Non-pigmented ciliary epithelial cell (primary cell): Measurements from ENCODE around the gene GPAT2.
"Not testable (repeated sequence)": the region's sequence is repeated elsewhere in the genome, so short reads cannot be mapped to it uniquely, and the experiment has no call there.

Source experiments
- DNase-seq: peaks from one replicate; pipeline ENCODE4 v3.0.0-alpha.2; 2010; ENCODE audit warnings: low read depth

Gene GPAT2

DNA sequence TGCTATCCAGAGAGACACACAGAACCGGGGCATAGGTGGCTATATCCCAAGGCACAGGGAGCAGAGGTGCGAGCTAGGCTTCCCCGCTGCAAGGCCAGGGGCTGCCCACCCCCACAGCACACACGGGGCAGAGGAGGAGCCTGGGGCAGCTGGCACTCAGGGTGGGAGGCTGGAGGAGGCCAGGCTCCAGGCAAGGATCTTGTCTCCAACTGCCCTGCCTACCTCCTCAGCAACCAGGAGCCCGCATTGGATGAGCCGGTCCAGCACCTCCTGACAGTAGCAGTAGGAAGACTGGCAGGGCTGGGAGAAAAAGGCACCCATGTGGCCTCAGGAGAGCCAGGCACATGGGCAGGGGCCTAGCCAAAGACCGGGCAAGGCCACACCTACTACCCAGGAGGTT, 11.0 kb downstream of the GPAT2 start:
- not testable (repeated sequence) for DNase-seq

DNA sequence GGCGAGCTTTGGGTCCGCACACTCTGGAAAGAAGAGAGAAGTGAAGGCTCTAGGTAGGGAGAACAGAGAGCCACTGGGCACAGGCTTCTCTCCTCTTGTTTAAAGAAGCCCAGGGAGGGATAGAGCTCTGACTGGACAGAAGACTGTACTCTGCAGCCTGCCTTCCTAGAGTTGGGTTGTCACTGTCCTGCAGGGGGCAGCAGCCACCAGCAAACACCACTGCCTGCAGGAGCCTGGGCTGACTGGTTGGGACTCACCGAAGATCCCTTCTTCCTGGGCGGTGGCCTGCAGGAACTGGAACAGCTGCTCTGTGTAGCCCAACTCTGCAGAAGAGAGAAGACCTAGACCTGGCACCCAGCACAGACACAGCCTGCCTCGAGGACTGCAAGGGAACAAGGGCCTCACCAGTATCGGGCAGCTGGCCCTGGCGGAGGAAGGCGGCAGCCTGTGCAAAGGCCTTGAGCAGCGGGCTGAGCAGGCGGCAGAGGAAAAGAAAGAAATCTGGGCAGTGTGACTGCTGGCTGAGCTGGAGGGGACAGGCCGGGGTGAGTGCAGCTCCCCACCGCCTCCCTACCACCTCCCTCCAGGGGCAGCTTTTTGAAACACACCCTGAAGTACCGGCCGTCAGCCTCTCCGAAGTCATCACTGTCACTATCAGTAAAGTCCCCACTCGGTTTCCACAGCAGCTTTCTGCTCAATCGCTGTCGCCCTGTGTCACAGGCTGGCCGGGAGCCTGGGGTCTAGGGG, 11.8 kb downstream of the GPAT2 start:
- peak; percentile 34 for DNase-seq

DNA sequence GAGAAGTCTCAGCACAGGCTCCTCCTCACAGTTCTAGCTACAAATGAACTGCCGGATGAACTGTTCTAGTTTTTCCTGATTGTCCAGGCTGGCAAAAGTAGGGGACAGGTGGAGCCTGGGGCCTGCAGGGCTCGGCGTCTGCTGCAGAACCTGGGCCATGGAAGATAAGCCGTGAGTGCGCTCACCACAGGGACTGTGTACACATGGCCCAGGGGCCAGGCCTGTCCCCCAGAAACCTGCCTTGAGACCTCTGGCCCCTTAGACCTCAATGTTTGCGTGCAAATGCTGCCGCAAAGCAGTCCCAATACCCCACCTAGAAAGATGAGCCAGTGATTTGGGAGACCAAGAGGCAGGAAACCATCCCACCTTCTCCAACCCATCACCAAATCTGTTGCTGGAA, 12.6 kb downstream of the GPAT2 start:
- not testable (repeated sequence) for DNase-seq

DNA sequence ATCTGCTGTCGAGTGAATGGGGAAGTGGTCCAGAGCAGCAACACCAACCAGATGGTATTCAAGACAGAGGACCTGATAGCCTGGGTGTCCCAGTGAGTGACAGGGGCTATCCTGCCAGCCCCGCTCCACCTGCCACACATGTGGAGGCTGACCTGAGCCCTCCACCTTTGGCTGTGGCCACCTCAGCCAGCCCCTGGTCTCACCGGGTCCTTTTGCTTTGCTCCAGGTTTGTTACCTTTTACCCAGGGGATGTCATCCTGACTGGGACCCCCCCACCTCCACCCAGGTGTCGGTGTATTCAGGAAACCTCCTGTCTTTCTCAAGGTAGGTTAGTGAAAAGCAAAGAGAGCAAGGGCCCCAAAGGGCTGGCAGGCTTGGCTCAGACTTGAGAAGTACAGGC, 13.6 kb downstream of the GPAT2 start:
- DNase-seq, result not testable (repeated sequence)

DNA sequence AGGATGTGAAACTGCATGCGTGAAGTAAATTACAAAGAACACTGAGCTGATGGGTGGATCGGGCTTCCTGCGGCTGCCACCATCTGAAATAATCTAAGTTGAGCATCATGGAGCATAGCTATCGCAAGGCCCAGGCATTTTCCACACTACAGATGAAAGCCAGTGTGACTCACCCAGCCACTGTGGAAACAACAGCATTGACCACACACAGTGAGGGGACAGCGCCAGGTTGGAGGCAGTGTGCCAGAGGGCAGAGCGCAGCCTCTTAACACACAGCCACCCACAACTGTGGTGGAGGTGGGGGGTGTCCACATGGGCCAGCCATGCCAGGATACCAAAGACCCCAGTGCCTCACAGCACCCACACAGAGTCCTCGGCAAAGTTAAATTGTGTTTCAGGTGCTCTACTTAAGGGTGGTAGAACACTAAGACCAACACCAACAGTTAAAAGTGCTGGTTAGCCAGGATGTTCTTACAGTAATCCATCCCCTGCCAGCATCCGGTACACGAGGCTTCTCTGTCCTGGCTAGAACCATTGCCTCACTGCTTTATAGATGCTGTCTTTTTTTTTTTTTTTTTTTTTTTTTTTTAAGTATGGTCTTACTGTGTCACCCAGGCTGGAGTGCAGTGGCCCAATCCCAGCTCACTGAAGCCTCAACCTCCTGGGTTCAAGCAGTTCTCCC, 14.7 kb downstream of the GPAT2 start:
- DNase-seq, result not testable (repeated sequence)

DNA sequence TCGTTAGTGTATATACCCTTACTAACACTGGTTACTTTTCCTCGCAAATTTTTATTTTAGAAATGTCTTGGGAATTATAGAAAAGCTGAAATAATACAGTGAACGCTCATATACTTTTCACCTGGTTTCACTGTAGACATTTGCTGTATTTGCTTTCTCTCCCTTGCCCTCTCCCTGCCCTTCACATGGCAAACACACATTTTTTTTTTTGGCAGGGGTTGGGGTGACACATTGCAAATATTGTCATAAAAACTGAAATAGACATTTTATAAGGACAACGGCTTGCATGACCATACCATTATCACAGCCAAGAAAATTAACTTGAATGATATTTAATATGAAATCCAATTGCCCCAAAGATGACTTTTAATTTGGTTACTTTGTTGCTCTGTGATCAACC, 18.4 kb downstream of the GPAT2 start:
- not testable (repeated sequence) for DNase-seq

DNA sequence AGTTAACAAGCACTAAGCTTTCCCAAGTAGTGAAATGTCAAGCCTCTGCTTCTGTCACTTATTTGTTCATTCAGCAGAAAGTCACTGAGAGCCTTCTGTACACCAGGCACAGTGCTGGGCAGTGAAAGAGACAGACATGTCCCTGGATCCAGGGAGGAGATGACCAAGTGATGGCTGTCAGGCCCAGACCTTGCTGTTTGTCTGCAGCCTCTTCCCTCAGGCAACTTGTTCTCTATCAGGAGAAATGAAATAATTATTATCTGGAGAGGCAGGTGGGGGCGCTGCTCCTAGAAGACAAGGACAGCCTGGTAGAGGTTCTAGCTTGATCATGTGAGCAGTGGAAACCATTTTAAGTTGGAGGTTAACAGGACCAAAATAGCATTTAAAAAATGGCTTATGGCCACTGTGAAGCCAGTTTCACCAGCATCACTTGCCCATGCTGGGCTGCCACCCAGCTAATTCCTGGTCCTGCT, 21.9 kb downstream of the GPAT2 start:
- DNase-seq, result not testable (repeated sequence)

DNA sequence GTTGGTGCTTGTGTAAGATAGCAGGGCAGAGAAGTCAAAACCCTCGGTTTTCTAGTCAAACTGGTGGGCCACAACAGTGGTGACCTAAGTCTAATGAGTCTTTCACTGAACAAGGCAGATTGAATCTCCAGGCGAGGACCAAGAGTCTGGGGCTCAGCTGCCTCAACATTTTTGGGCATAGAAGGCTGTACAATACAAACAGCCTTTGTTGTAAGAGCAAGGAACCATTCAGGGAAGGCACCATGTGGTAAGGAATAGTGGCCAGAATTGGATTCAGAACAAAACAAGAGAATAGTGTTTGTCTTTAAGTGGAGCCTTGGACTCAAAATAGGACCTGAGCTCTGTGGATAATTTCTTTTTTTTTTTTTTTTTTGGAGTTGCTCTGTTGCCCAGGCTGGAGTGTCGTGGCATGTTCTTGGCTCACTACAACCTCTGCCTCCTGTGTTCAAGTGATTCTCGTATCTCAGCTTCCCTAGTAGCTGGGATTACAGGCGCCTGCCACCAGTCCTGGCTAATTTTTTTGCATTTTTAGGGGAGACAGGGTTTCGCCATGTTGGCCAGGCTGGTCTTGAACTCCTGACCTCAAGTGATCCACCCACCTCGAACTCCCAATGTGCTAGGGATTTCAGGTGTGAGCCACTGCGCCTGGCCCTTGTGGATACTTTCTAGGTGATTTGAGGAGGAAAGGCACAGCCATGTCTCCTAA, 22.5 kb downstream of the GPAT2 start:
- not testable (repeated sequence) for DNase-seq

DNA sequence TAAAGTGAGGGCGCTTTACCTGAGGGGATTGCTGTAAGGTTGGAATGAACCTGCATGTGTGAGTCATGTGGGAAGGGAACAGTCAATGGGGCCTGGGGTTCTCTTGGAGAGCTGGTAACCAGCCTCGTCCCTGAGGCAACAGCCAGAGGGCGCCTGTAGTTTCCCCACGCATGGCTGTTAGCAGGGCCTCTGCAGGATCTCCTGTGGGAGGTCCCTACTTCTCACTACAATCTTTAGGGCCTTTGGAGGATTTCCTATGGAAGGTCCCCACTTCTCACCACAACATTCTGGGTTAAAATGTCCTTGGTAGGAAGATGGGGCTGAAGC, 23.6 kb downstream of the GPAT2 start:
- DNase-seq, result not testable (repeated sequence)

DNA sequence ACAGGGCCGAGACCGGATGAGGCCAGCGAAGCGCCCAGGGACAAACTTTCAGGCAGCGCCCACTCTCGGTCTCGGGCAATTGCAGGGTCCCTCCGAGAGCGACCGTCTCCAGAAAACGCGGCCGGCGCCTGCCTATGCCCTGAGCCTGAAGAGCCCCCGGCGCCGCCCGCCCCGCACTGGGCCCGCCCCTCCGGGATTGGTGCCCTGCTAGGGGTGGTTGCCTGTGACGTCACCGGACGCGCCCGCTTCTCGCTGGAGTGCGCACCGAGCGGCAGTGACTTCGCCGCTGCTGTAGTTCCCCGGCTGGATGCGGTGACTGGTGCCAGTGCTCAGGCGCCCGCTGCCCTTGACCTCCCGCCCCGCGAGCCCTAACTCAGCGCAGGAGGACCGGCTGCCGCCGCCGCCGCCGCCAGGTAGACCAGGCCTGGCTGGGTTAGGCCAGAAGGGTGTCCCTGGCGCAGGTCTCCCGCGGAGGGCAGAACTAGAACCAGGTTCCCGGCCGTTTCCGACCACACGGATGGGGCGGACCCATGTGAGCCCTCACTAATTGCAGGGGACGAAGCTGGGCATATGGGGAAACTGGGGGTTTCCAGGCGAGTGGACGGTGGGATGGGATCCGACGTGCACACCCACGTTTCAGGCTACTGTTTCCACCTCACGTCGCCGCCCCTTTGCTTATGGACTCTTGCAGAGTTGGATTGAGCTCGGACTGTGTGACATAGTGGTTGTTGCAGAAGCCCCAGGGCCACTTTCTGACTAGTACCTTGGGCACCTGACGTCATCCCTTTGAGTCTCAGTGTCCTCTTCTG, 24.2 kb downstream of the GPAT2 start:
- DNase-seq, result not testable (repeated sequence)

DNA sequence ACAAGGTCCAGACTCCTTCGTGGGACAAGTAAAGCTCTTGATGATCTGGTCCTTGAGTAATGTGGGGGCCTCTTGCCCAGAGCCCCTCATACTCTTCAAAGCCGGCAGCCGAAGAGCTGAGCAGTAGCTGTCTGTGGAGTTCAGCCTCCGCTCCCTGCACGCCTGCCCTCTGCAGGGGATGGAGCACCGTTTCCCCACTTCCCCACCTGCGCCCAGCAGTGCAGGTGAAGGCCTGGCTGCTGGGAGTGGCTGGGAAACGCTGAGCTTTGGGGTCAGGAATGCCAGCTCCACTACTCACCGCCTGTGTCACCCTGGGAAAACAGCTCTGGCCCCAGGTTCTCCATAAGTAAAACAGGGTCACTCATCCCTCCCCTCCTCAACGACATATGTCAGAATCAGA, 24.9 kb downstream of the GPAT2 start:
- not testable (repeated sequence) for DNase-seq

DNA sequence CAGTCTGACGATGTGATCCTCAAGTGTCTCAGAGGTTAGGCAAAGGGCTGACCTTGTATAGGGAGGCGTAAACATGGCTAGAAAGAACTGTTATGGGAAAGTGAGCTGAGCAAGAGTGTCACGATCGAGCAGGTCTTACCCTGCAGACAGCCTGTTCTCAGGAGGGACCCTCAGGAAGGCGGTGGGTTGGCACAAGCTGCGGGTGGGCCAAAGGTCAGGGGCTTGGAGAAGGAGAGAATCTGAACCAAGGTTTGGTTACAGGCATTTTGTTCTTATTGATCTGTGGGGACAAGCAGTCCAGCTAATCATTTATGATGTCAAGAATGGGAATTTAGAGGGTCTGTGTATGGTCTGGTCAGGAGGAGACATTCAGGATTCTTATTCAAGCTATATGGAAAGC, 26.7 kb downstream of the GPAT2 start:
- not testable (repeated sequence) for DNase-seq

DNA sequence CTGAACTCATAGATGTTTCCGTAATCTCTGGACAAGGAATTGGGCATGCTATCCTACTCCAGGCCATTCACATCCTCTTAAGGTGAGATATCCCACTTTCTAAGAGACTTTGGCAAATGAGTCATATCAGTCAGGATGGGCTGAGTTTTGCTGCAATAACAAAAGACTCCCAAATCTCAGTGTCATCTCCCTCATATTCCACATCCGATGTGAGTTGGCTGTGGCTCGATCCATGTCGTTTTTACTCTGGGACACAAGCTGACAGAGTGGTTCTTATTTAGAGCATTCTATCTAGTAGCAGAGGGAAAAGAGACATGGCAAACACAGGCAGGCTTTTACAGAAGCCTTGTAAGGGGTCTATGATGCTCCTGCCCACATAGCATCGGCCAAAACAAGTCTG, 28.5 kb downstream of the GPAT2 start:
- not testable (repeated sequence) for DNase-seq

DNA sequence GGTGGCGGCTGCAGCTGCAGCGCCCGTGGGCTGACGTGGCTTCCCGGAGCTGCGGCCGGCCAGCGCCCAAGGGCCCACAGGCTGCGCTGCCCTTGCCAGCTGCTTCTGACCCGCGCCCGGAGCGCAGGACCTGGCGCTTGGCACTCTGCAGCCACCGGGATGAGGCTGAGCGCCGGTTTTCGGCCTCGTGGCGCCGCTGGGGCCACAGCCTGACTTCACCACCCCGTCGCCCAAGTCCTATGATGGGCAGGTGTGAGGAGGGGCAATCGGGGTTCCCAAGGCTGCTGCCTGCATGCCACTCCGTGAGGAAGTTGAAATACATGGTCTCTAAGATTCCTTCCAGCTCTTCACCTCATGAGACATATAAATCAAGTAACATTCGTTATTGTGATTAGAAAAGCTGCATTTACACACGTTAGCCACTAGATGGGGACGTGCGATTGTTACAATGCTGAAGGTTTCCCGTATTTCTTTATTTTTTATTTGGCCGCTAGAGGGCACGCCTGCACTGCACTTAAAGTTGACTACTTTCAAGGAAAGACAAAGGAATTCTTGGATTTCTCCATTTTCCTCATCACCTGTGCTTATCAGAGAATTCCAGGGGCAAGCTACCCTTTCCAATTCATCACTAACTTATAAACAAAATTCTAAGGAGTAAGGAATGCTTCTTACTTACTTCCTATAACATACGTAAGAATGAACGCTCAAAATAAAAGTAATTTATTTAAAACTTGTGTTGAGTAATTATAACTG, 42.0 kb downstream of the GPAT2 start:
- not testable (repeated sequence) for DNase-seq

DNA sequence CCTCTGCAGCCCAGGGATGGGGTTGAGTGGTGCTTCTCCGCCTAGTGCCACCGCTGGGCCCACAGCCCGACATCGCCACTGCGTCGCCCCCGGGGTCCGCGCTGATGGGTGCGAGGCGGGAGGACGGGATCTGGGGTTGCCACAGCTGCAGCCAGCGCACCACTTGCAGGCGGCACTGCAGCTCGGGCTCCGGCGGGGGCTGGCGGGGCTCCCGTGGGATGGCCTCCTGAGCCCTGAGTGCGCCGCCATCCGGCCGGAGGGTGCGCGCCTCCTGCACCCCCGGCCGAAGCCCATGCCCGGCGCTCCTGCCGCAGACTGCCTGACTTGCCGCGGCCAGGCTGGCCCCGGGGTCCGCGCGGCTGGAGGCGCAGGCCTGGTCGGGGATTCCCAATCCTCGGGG, 42.6 kb downstream of the GPAT2 start:
- DNase-seq, result not testable (repeated sequence)

DNA sequence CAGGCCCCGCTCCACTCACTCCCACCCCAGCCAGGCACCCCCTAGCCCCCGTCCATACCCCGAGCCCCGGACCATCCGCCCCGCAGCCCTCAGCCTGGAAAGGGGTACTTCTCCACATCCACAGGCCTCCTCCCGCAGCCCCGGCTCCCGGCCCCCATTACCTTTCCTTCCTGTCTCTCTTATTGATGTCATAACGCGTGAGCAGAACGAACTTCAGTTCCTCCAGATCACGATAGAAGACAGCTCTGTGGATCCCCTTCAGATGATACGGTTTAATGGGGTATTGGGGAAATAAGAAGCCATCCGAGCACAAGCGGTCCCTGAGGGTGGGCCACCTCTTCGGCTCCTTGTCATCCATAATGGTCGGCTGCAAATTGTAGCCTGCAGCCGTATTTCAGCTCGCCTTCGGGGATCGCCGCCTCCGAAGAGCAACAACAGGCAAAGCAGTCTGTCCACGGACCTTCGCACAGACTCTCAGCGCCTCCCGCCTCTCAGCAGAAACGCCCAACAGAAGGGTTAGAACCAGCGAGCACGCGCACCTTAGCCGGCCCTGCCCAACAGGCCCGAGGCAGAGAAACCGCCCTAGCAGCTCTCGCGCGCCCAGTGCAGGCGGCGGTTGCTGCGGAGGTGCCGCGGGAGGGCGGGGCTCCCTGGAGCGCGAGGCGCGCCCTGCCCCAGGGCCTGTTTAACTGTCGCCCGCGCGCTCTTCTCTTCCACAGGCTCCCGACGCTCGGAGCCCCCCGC, 43.2 kb downstream of the GPAT2 start, which contains the start of gene ANKRD36C:
TSS of gene ANKRD36C (minus strand) at position 474 of the 744 bp plus-strand sequence. CDS start at position 358, 116 bp downstream.
- not testable (repeated sequence) for DNase-seq

DNA sequence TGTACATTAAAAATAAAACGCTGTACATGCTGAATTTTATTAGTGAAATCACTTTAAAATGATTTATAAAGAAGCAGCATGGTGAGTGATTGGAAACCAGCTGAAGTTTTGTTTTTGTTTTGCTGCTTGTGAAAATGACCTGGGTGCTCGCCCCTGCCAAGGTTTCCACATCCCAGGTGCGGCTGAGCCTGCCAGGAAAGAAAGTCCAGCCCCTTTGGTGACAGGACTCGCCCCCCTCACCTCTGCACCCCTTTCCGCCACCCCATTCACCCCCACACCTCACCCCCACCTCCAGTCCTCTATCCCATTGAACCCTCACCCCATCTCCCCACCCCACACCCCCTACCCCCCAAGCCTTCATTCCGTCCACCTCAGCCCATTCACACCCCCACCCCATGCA, 43.8 kb downstream of the GPAT2 start:
- DNase-seq, result not testable (repeated sequence)
